Activated CD4-positive, alpha-beta memory T cell treated with anti-CD3 and anti-CD28 coated beads for 36 hours (primary cell): ENCODE results near the gene CHST1. TPM values are rescaled to one million over a fixed set of nuclear protein-coding genes. Genes with fewer than 3 reads are reported as not detected.

ENCODE experiments used
- CTCF ChIA-PET: fragments of 350-600 bp; sonication (Branson Sonifier 250); formaldehyde crosslinking; loops from one replicate; lab custom pipeline; 2021; ENCODE audit warnings: antibody characterized with exemption, inconsistent platforms; lab: Charles Lee
- POLR2A ChIA-PET: fragments of 350-600 bp; sonication (Branson Sonifier 250); formaldehyde crosslinking; loops from one replicate; lab custom pipeline; 2021; ENCODE audit warnings: antibody characterized with exemption; lab: Charles Lee
- DNase-seq: peaks from one replicate; pipeline ENCODE4 v3.0.0-alpha.2; 2020
- H3K27ac Mint-ChIP-seq: one replicate; pipeline ENCODE4 v1.8.0; 2021; ENCODE audit warnings: mixed read lengths
- H3K27me3 Mint-ChIP-seq: one replicate; pipeline ENCODE4 v1.8.0; 2021; ENCODE audit warnings: mixed read lengths
- H3K36me3 Mint-ChIP-seq: one replicate; pipeline ENCODE4 v1.8.0; 2021; ENCODE audit warnings: mixed read lengths
- H3K4me1 Mint-ChIP-seq: one replicate; pipeline ENCODE4 v1.8.0; 2021; ENCODE audit warnings: low read depth, mixed read lengths
- H3K4me3 Mint-ChIP-seq: one replicate; pipeline ENCODE4 v1.8.0; 2021; ENCODE audit warnings: mild to moderate bottlenecking, mixed read lengths
- H3K9me3 Mint-ChIP-seq: one replicate; pipeline ENCODE4 v1.8.0; 2021; ENCODE audit warnings: mixed read lengths
- intact Hi-C: fragments of 100-400 bp; cut with micrococcal nuclease; formaldehyde crosslinking; loops from one replicate; pipeline ENCODE4 v1.15.1; 2023
- total RNA-seq, 2 experiments: library from RNA; stranded (reverse); gene quantifications; one replicate each; pipeline ENCODE4 v1.2.3, GENCODE V29; 2021

Gene CHST1
- total RNA-seq, 2 experiments from 2014 or later = 0.24 to 0.44 TPM

GRCh38 chr11:45620243-45620642 lies 45.2 kb downstream of the CHST1 start:
- Mint-ChIP-seq H3K9me3 (peaks cover 14% of the 10 kb centered on the region), H3K36me3 (peaks cover 2% of the 10 kb centered on the region), H3K27me3 (peaks cover 17% of the 10 kb centered on the region), H3K4me3 (no peak overlapping the region), H3K4me1 (no peaks in the 10 kb centered on the region), H3K27ac (no peak overlapping the region)
- DNase-seq = no peak
- ChIA-PET CTCF (no interaction called here), POLR2A (no interaction called here)
- intact Hi-C loops = no loop called here

- H3K27me3 Mint-ChIP-seq = peaks cover 16% of the 10 kb centered on the region
Measured at GRCh38 chr11:45618897-45619296, 46.5 kb downstream of the CHST1 start.

GRCh38 chr11:45617871-45618601 lies 47.4 kb downstream of the CHST1 start:
- Mint-ChIP-seq H3K36me3 (peaks cover 2% of the 10 kb centered on the region), H3K4me3 (no peak overlapping the region), H3K27me3 (peaks cover 12% of the 10 kb centered on the region), H3K9me3 (peaks cover 14% of the 10 kb centered on the region), H3K4me1 (no peaks in the 10 kb centered on the region), H3K27ac (no peak overlapping the region)
- no peak for DNase-seq
- ChIA-PET CTCF (interaction anchor here (1.4 kb wide), 1 partner anchor 36 kb away, joined by 5 read pairs; no protein-coding TSS in a partner anchor), POLR2A (no interaction called here)
- intact Hi-C loops = no loop called here

More at GRCh38 chr11:45618897-45619296, 46.5 kb downstream of the CHST1 start:
- Mint-ChIP-seq H3K4me3 (no peak overlapping the region), H3K36me3 (peaks cover 2% of the 10 kb centered on the region), H3K4me1 (no peaks in the 10 kb centered on the region), H3K9me3 (peaks cover 14% of the 10 kb centered on the region), H3K27ac (no peak overlapping the region)
- ChIA-PET POLR2A (no interaction called here), CTCF (interaction anchor here (1.4 kb wide), 1 partner anchor 36 kb away, joined by 5 read pairs; no protein-coding TSS in a partner anchor)
- intact Hi-C loops = no loop called here
- no peak for DNase-seq

- no peak overlapping the region for H3K4me3 Mint-ChIP-seq
- ChIA-PET CTCF (no interaction called here), POLR2A (no interaction called here)
- peaks cover 2% of the 10 kb centered on the region for H3K36me3 Mint-ChIP-seq
- no peaks in the 10 kb centered on the region for H3K4me1 Mint-ChIP-seq
- H3K27me3 Mint-ChIP-seq = peaks cover 12% of the 10 kb centered on the region
- intact Hi-C loops = no loop called here
- DNase-seq = no peak
- H3K9me3 Mint-ChIP-seq = peaks cover 14% of the 10 kb centered on the region
- no peak overlapping the region for H3K27ac Mint-ChIP-seq
Measured at GRCh38 chr11:45616802-45617549, 48.4 kb downstream of the CHST1 start.

GRCh38 chr11:45615182-45615792 lies 50.1 kb downstream of the CHST1 start:
- H3K27me3 Mint-ChIP-seq = peaks cover 12% of the 10 kb centered on the region
- H3K27ac Mint-ChIP-seq = no peak overlapping the region
- H3K4me1 Mint-ChIP-seq = no peaks in the 10 kb centered on the region
- ChIA-PET CTCF (no interaction called here), POLR2A (no interaction called here)
- intact Hi-C loops = no loop called here
- no peak for DNase-seq
- H3K36me3 Mint-ChIP-seq = peaks cover 2% of the 10 kb centered on the region
- no peaks in the 10 kb centered on the region for H3K9me3 Mint-ChIP-seq
- H3K4me3 Mint-ChIP-seq = no peak overlapping the region

GRCh38 chr11:45614196-45614828 lies 51.1 kb downstream of the CHST1 start:
- intact Hi-C loops = no loop called here
- no peak overlapping the region for H3K4me3 Mint-ChIP-seq
- ChIA-PET CTCF (interaction anchor here (0.8 kb wide), 1 partner anchor 157 kb away, joined by 3 read pairs; no protein-coding TSS in a partner anchor), POLR2A (no interaction called here)
- no peaks in the 10 kb centered on the region for H3K4me1 Mint-ChIP-seq
- peaks cover 12% of the 10 kb centered on the region for H3K27me3 Mint-ChIP-seq
- no peaks in the 10 kb centered on the region for H3K9me3 Mint-ChIP-seq
- DNase-seq = no peak
- no peak overlapping the region for H3K27ac Mint-ChIP-seq
- no peaks in the 10 kb centered on the region for H3K36me3 Mint-ChIP-seq

GRCh38 chr11:45610627-45611026 lies 54.8 kb downstream of the CHST1 start:
- intact Hi-C loops = no loop called here
- Mint-ChIP-seq H3K4me3 (no peak overlapping the region), H3K4me1 (no peaks in the 10 kb centered on the region), H3K9me3 (no peaks in the 10 kb centered on the region), H3K36me3 (no peaks in the 10 kb centered on the region), H3K27me3 (peaks cover 16% of the 10 kb centered on the region), H3K27ac (no peak overlapping the region)
- DNase-seq = no peak
- ChIA-PET CTCF (no interaction called here), POLR2A (no interaction called here)

- Mint-ChIP-seq H3K4me3 (no peak overlapping the region), H3K36me3 (no peaks in the 10 kb centered on the region), H3K27ac (no peak overlapping the region), H3K27me3 (peaks cover 21% of the 10 kb centered on the region), H3K9me3 (no peaks in the 10 kb centered on the region), H3K4me1 (no peaks in the 10 kb centered on the region)
- ChIA-PET CTCF (no interaction called here), POLR2A (no interaction called here)
- no peak for DNase-seq
- intact Hi-C loops = no loop called here
Measured at GRCh38 chr11:45609902-45610301, 55.5 kb downstream of the CHST1 start.

GRCh38 chr11:45609337-45609736 lies 56.1 kb downstream of the CHST1 start:
- ChIA-PET POLR2A (no interaction called here), CTCF (no interaction called here)
- no peaks in the 10 kb centered on the region for H3K36me3 Mint-ChIP-seq
- H3K27ac Mint-ChIP-seq = no peak overlapping the region
- H3K27me3 Mint-ChIP-seq = peaks cover 21% of the 10 kb centered on the region
- intact Hi-C loops = no loop called here
- H3K4me1 Mint-ChIP-seq = no peaks in the 10 kb centered on the region
- H3K4me3 Mint-ChIP-seq = no peak overlapping the region
- no peaks in the 10 kb centered on the region for H3K9me3 Mint-ChIP-seq
- no peak for DNase-seq

GRCh38 chr11:45607995-45608394 lies 57.4 kb downstream of the CHST1 start:
- no peak for DNase-seq
- Mint-ChIP-seq H3K4me1 (no peaks in the 10 kb centered on the region), H3K27me3 (peaks cover 31% of the 10 kb centered on the region), H3K4me3 (no peak overlapping the region), H3K9me3 (no peaks in the 10 kb centered on the region), H3K36me3 (no peaks in the 10 kb centered on the region), H3K27ac (no peak overlapping the region)
- intact Hi-C loops = no loop called here
- ChIA-PET POLR2A (no interaction called here), CTCF (no interaction called here)

- intact Hi-C loops = no loop called here
- POLR2A ChIA-PET = no interaction called here
- Mint-ChIP-seq H3K36me3 (no peaks in the 10 kb centered on the region), H3K9me3 (no peaks in the 10 kb centered on the region), H3K4me3 (no peak overlapping the region), H3K4me1 (no peaks in the 10 kb centered on the region), H3K27me3 (peaks cover 35% of the 10 kb centered on the region), H3K27ac (no peak overlapping the region)
- DNase-seq = no peak
- CTCF ChIA-PET = no interaction called here
Measured at GRCh38 chr11:45606514-45607281, 58.7 kb downstream of the CHST1 start.
